GM21717 (cell line): ENCODE results near the gene SPACA4.

Source experiments
- ATAC-seq: cut with Tn5 transposase; IDR thresholded peaks from one replicate; pipeline ENCODE4 v1.9.1; 2021; ENCODE audit warnings: mild to moderate bottlenecking, moderate library complexity; ENCODE audit not compliant: unreplicated experiment

Gene SPACA4

GRCh38 chr19:48596679-48597465 is 9.7 kb upstream of the SPACA4 start:
- no peak for ATAC-seq

- no peak for ATAC-seq
These were observed 7.4 kb upstream of the SPACA4 start for GRCh38 chr19:48598996-48599700.

- no peak for ATAC-seq
These were observed 5.7 kb upstream of the SPACA4 start for GRCh38 chr19:48600679-48601417.

- ATAC-seq = no peak
These were observed 3.5 kb upstream of the SPACA4 start for GRCh38 chr19:48603001-48603400.

- ATAC-seq = no peak
These were observed 3.1 kb upstream of the SPACA4 start for GRCh38 chr19:48603449-48603848.

- ATAC-seq = no peak
These were observed 2.7 kb upstream of the SPACA4 start for GRCh38 chr19:48603850-48604249.

GRCh38 chr19:48607359-48607755 is 815 bp downstream of the SPACA4 start:
- ATAC-seq = no peak

GRCh38 chr19:48608798-48609263 is 2.3 kb downstream of the SPACA4 start:
- ATAC-seq = no peak

GRCh38 chr19:48609571-48610108 is 3.1 kb downstream of the SPACA4 start:
- no peak for ATAC-seq

GRCh38 chr19:48611872-48612271 is 5.3 kb downstream of the SPACA4 start:
- ATAC-seq = no peak

GRCh38 chr19:48613024-48613851 is 6.7 kb downstream of the SPACA4 start:
- no peak for ATAC-seq

GRCh38 chr19:48613852-48614435 is 7.4 kb downstream of the SPACA4 start:
- no peak for ATAC-seq

GRCh38 chr19:48614436-48615230 is 8.1 kb downstream of the SPACA4 start, which contains the start of gene FAM83E:
TSS of gene FAM83E (minus strand) at chr19:48615076. CDS start at chr19:48613372, 1,704 bp downstream.
- ATAC-seq = no peak

- no peak for ATAC-seq
These were observed 8.9 kb downstream of the SPACA4 start for GRCh38 chr19:48615231-48616040.

- no peak for ATAC-seq
These were observed 9.5 kb downstream of the SPACA4 start for GRCh38 chr19:48616041-48616436.

- ATAC-seq = no peak
These were observed 10.0 kb downstream of the SPACA4 start for GRCh38 chr19:48616491-48617056.

- no peak for ATAC-seq
These were observed 10.8 kb downstream of the SPACA4 start for GRCh38 chr19:48617146-48617937.
